Mucosa of descending colon (tissue), 3 donors: ENCODE measurements around the gene HEBP1. TPM values are rescaled to one million over a fixed set of nuclear protein-coding genes. Genes with fewer than 3 reads are reported as not detected.

Source experiments
- ATAC-seq: fragments of 200-7000 bp; cut with Tn5 transposase; one replicate; pipeline ENCODE4 v1.9.1; 2020; ENCODE audit warnings: mild to moderate bottlenecking, moderate library complexity
- DNase-seq, 3 donors: peaks; one replicate each; pipeline ENCODE4 v3.0.0-alpha.2; 2020
- H3K36me3 ChIP-seq: fragments of 200-600 bp; one replicate; pipeline ENCODE4 v1.8.0; 2021; ENCODE audit warnings: low read depth, mild to moderate bottlenecking
- H3K4me1 ChIP-seq: fragments of 200-600 bp; one replicate; pipeline ENCODE4 v1.8.0; 2021; ENCODE audit warnings: low read depth, mild to moderate bottlenecking
- H3K4me3 ChIP-seq: fragments of 200-600 bp; one replicate; pipeline ENCODE4 v1.8.0; 2021; ENCODE audit warnings: mild to moderate bottlenecking
- H3K9me3 ChIP-seq: fragments of 200-600 bp; one replicate; pipeline ENCODE4 v1.8.0; 2021; ENCODE audit warnings: mild to moderate bottlenecking
- intact Hi-C, 2 donors: fragments of 100-400 bp; cut with DNase I in 1 of 2; cut with micrococcal nuclease in 1 of 2; formaldehyde crosslinking; loops; one replicate each; pipeline versions ENCODE4 v1.11.0 to v1.11.1; 2022; cut with DNase I, micrococcal nuclease
- total RNA-seq, 3 donors: library from RNA; stranded (reverse); fragmentation: NEBNext Ultra II Directional in 2 of 3; extraction: Animal tissue kit (Norgen Biotek cat#: 25700) in 2 of 3; gene quantifications; one replicate each; pipeline versions ENCODE4 v1.2.1 to v1.2.4, GENCODE V29; 2021 to 2023
- TF ChIP-seq, protein P1 (sequence below): fragments of 200-600 bp; IDR thresholded peaks from one replicate; pipeline ENCODE4 v1.8.0; 2022; ENCODE audit warnings: antibody characterized with exemption, mild to moderate bottlenecking
- donor health status: DM: no; HTN: no; CAD: no; lungs with moderate emphysema.
- donor health status: DM: no; HTN: no; CAD: no.
- donor health status: DM: no; HTN: yes; CAD: no.

Gene HEBP1
- total RNA-seq, 3 donors from 2014 or later, result 46.0 to 68.1 (median 62.1) TPM

DNA sequence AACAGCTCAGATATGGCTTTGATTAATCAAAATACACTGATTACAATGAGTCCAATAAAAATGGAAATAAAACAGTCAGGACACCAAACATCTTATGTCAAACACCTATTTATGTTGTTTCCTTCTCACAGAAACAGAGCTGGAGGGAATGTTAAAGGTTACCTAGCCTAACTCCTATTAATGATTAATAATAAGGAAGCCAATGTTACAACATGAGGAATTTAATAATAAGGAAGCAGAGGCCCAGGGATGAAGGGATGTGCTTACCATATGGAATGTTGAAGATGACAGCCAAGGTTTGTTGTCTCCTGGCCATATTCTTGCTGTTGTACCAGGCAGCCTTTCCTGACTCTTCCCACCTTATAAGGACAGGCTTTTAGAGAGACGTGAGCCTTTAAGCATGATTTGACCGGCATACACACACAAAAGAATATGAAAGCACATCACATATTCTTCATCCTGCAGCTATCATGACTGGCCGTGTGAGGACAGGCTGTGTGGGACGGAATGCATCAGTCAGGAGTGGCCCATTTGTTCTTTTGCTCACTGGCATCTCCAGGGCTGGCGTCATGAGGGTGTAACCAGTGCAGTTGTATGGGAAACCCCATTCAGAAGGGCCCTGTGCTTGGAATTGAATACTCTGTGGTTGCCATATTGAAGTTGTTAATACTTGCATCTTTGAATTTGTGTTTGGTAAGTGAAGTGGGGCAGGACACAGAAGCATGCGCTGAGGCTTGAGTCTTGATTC is 45.0 kb downstream of the HEBP1 start:
- Histone ChIP-seq H3K4me1 (no peaks in the 10 kb centered on the region), H3K9me3 (no peaks in the 10 kb centered on the region), H3K36me3 (no peaks in the 10 kb centered on the region), H3K4me3 (no peak overlapping the region)
- ATAC-seq (no peak), DNase-seq (no peak)
- TF ChIP-seq, protein P1, sequence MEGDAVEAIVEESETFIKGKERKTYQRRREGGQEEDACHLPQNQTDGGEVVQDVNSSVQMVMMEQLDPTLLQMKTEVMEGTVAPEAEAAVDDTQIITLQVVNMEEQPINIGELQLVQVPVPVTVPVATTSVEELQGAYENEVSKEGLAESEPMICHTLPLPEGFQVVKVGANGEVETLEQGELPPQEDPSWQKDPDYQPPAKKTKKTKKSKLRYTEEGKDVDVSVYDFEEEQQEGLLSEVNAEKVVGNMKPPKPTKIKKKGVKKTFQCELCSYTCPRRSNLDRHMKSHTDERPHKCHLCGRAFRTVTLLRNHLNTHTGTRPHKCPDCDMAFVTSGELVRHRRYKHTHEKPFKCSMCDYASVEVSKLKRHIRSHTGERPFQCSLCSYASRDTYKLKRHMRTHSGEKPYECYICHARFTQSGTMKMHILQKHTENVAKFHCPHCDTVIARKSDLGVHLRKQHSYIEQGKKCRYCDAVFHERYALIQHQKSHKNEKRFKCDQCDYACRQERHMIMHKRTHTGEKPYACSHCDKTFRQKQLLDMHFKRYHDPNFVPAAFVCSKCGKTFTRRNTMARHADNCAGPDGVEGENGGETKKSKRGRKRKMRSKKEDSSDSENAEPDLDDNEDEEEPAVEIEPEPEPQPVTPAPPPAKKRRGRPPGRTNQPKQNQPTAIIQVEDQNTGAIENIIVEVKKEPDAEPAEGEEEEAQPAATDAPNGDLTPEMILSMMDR, result no peak
- intact Hi-C loops, result no loop called here

DNA sequence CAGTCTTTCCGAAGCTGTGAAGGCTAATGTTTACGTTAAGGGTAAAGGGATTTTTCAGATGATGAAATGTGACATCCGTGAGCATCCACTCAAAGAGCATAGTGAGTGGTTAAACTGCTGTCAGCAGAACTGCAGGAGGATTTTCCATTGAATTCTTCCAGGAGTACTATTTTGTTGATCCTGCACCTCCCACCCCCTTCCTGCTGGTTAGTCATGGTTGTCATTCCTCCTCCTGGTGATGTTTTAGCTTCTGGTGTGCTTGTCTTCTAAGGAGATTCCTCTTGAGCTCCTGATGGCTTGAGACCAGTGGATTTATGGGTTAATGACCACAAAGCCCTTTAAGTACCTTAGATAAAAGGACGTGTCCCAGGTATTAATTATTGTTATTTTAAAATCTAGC is 45.7 kb downstream of the HEBP1 start:
- intact Hi-C loops, result no loop called here
- H3K4me1 ChIP-seq, result no peaks in the 10 kb centered on the region
- ATAC-seq (no peak), DNase-seq (no peak)
- TF ChIP-seq, protein P1, result no peak
- H3K36me3 ChIP-seq, result no peaks in the 10 kb centered on the region
- no peak overlapping the region for H3K4me3 ChIP-seq
- no peaks in the 10 kb centered on the region for H3K9me3 ChIP-seq

- Histone ChIP-seq H3K4me1 (no peaks in the 10 kb centered on the region), H3K9me3 (no peaks in the 10 kb centered on the region), H3K4me3 (no peak within 1 kb of the TSS), H3K36me3 (no peaks in the 10 kb centered on the region)
- no peak for DNase-seq
- intact Hi-C loops, result no loop called here
- TF ChIP-seq, protein P1, result no peak
- ATAC-seq, result peak; percentile 64
Measured at GRCh38 chr12:12952036-12952435, 48.0 kb downstream of the HEBP1 start, which contains the start of gene GPRC5D. GPRC5D (minus strand) TSS chr12:12952170; CDS start chr12:12950384, 1,786 bp downstream.

- no peak for DNase-seq
- intact Hi-C loops, result no loop called here
- Histone ChIP-seq H3K4me1 (no peaks in the 10 kb centered on the region), H3K36me3 (no peaks in the 10 kb centered on the region), H3K9me3 (no peaks in the 10 kb centered on the region), H3K4me3 (no peak overlapping the region)
- TF ChIP-seq, protein P1, result no peak
- ATAC-seq, result no peak
Measured at GRCh38 chr12:12951504-12951903, 48.6 kb downstream of the HEBP1 start.

- intact Hi-C loops, result no loop called here
- no peak for ATAC-seq
- no peak overlapping the region for H3K4me3 ChIP-seq
- TF ChIP-seq, protein P1, result no peak
- no peak for DNase-seq
- H3K9me3 ChIP-seq, result no peaks in the 10 kb centered on the region
- H3K36me3 ChIP-seq, result no peaks in the 10 kb centered on the region
- no peaks in the 10 kb centered on the region for H3K4me1 ChIP-seq
Measured at GRCh38 chr12:12947902-12948301, 52.2 kb downstream of the HEBP1 start.
